H9 (cell line): ENCODE data around the gene FAM184A. TPM values are rescaled to one million over a fixed set of nuclear protein-coding genes. Genes with fewer than 3 reads are reported as not detected.

Experiments
- DNase-seq: peaks from one replicate; pipeline ENCODE4 v3.0.0-alpha.2; 2017
- H2AFZ ChIP-seq: one replicate; pipeline ENCODE4 v1.6.1; 2013; ENCODE audit warnings: mild to moderate bottlenecking, low read length, control low read depth, moderate library complexity
- H2AK5ac ChIP-seq: 2 replicates; pipeline ENCODE4 v1.6.1; 2013; ENCODE audit warnings: low read length, control low read depth, mixed read lengths; ENCODE audit not compliant: insufficient read length
- H2BK120ac ChIP-seq: one replicate; pipeline ENCODE4 v1.6.1; 2013; ENCODE audit warnings: low read depth, mild to moderate bottlenecking, low read length, control low read depth, inconsistent platforms; ENCODE audit not compliant: poor library complexity, severe bottlenecking
- H2BK12ac ChIP-seq: 2 replicates; pipeline ENCODE4 v1.6.1; 2013; ENCODE audit warnings: low read length, control low read depth, mixed read lengths, low read depth; ENCODE audit not compliant: insufficient read length
- H2BK15ac ChIP-seq: 2 replicates; pipeline ENCODE4 v1.6.1; 2013; ENCODE audit warnings: low read depth, low read length, control low read depth
- H2BK20ac ChIP-seq: one replicate; pipeline ENCODE4 v1.6.1; 2013; ENCODE audit warnings: low read depth, mild to moderate bottlenecking, low read length, control low read depth, inconsistent platforms; ENCODE audit not compliant: poor library complexity, severe bottlenecking
- H2BK5ac ChIP-seq: 2 replicates; pipeline ENCODE4 v1.6.1; 2013; ENCODE audit warnings: low read length, control low read depth, mixed read lengths; ENCODE audit not compliant: insufficient read length
- H3K14ac ChIP-seq: 2 replicates; pipeline ENCODE4 v1.6.1; 2013; ENCODE audit warnings: low read length, control low read depth; ENCODE audit not compliant: insufficient read depth
- H3K18ac ChIP-seq: 2 replicates; pipeline ENCODE4 v1.6.1; 2013; ENCODE audit warnings: low read depth, mild to moderate bottlenecking, mixed read lengths, low read length, control low read depth; ENCODE audit not compliant: insufficient read length
- H3K23ac ChIP-seq: 2 replicates; pipeline ENCODE4 v1.6.1; 2013; ENCODE audit warnings: low read length, control low read depth, mixed read lengths, low read depth; ENCODE audit not compliant: insufficient read length
- H3K23me2 ChIP-seq: 2 replicates; pipeline ENCODE4 v1.6.1; 2013; ENCODE audit warnings: low read depth, mild to moderate bottlenecking, mixed read lengths, low read length, control low read depth; ENCODE audit not compliant: insufficient read length, poor library complexity, severe bottlenecking
- H3K27ac ChIP-seq: 2 replicates; pipeline ENCODE4 v1.5.1; 2013; ENCODE audit warnings: low read length, control low read depth, mixed read lengths, low read depth; ENCODE audit not compliant: insufficient read length
- H3K27me3 ChIP-seq: 2 replicates; pipeline ENCODE4 v1.6.1; 2013; ENCODE audit warnings: low read length, control low read depth, inconsistent platforms; ENCODE audit not compliant: insufficient read depth
- H3K4ac ChIP-seq: 2 replicates; pipeline ENCODE4 v1.6.1; 2013; ENCODE audit warnings: low read depth, mild to moderate bottlenecking, control low read depth, inconsistent platforms, low read length, moderate library complexity
- H3K4me1 ChIP-seq: 2 replicates; pipeline ENCODE4 v1.6.1; 2013; ENCODE audit warnings: low read length, control low read depth, inconsistent platforms; ENCODE audit not compliant: insufficient read depth
- H3K4me2 ChIP-seq: 2 replicates; pipeline ENCODE4 v1.6.1; 2013; ENCODE audit warnings: low read length, control low read depth, mixed read lengths; ENCODE audit not compliant: insufficient read length, insufficient read depth
- H3K56ac ChIP-seq: 2 replicates; pipeline ENCODE4 v1.6.1; 2013; ENCODE audit warnings: low read depth, mild to moderate bottlenecking, mixed read lengths, low read length, control low read depth; ENCODE audit not compliant: insufficient read length
- H3K79me1 ChIP-seq: 2 replicates; pipeline ENCODE4 v1.6.1; 2013; ENCODE audit warnings: low read depth, mild to moderate bottlenecking, moderate library complexity, low read length, control low read depth, inconsistent platforms; ENCODE audit not compliant: insufficient read depth, poor library complexity, severe bottlenecking
- H3K79me2 ChIP-seq: 2 replicates; pipeline ENCODE4 v1.6.1; 2013; ENCODE audit warnings: low read length, control low read depth, inconsistent platforms; ENCODE audit not compliant: insufficient read depth
- H3K9ac ChIP-seq: 2 replicates; pipeline ENCODE4 v1.6.1; 2013; ENCODE audit warnings: low read length, control low read depth, mixed read lengths; ENCODE audit not compliant: insufficient read length; ENCODE audit errors: extremely low read depth
- H3K9me3 ChIP-seq: one replicate; pipeline ENCODE4 v1.6.1; 2013; ENCODE audit warnings: low read depth, low read length, inconsistent platforms; ENCODE audit not compliant: control insufficient read depth
- H3T11ph ChIP-seq: one replicate; pipeline ENCODE4 v1.6.1; 2013; ENCODE audit warnings: mild to moderate bottlenecking, low read length, control low read depth, inconsistent platforms
- H4K20me1 ChIP-seq: one replicate; pipeline ENCODE4 v1.6.1; 2013; ENCODE audit not compliant: control insufficient read depth, insufficient read length, insufficient read depth
- H4K5ac ChIP-seq: 2 replicates; pipeline ENCODE4 v1.6.1; 2013; ENCODE audit warnings: low read depth, mild to moderate bottlenecking, mixed read lengths, low read length, control low read depth; ENCODE audit not compliant: insufficient read length
- H4K8ac ChIP-seq: replicated peaks from 2 replicates; pipeline ENCODE4 v1.6.1; 2013; ENCODE audit warnings: low read length, control low read depth, mixed read lengths, low read depth; ENCODE audit not compliant: insufficient read length
- H4K91ac ChIP-seq: 2 replicates; pipeline ENCODE4 v1.6.1; 2013; ENCODE audit warnings: low read depth, mild to moderate bottlenecking, moderate library complexity, mixed read lengths, low read length, control low read depth; ENCODE audit not compliant: insufficient read length
- H3K27ac Mint-ChIP-seq, 3 experiments: 2 replicates in 2 of 3; 3 replicates in 1 of 3; pipeline ENCODE4 v1.8.0; 2020 to 2021; ENCODE audit warnings: mixed read lengths in 3 of 3, mild to moderate bottlenecking in 1 of 3, moderate library complexity in 1 of 3
- H3K27me3 Mint-ChIP-seq: 2 replicates; pipeline ENCODE4 v1.8.0; 2021; ENCODE audit warnings: low read depth, mild to moderate bottlenecking, moderate library complexity, mixed read lengths
- H3K36me3 Mint-ChIP-seq, 3 experiments: 2 replicates in 2 of 3; 3 replicates in 1 of 3; pipeline ENCODE4 v1.8.0; 2020 to 2021; ENCODE audit warnings: low read depth in 3 of 3, mixed read lengths in 3 of 3; ENCODE audit not compliant: insufficient read depth in 1 of 3
- H3K4me1 Mint-ChIP-seq, 2 experiments: 2 replicates each; pipeline ENCODE4 v1.8.0; 2020; ENCODE audit warnings: mixed read lengths in 2 of 2
- H3K4me3 Mint-ChIP-seq, 2 experiments: 2 replicates in 1 of 2; 3 replicates in 1 of 2; pipeline ENCODE4 v1.8.0; 2020 to 2021; ENCODE audit warnings: mild to moderate bottlenecking in 2 of 2, mixed read lengths in 2 of 2, moderate library complexity in 1 of 2
- H3K9me3 Mint-ChIP-seq, 2 experiments: 2 replicates in 1 of 2; 3 replicates in 1 of 2; pipeline ENCODE4 v1.8.0; 2020; ENCODE audit warnings: mild to moderate bottlenecking in 2 of 2, mixed read lengths in 2 of 2, moderate library complexity in 1 of 2
- WGBS: extraction: QIAGEN DNeasy Blood & Tissue Kit; methylation state at CpG from one replicate; pipeline ENCODE4 v1.1.7; 2013; ENCODE audit warnings: missing lambda C conversion rate, low lambda C conversion rate, mixed read lengths; ENCODE audit not compliant: insufficient read length; ENCODE audit errors: extremely low coverage; 5-methylcytosine and 5-hydroxymethylcytosine counted together
- total RNA-seq: library from RNA; stranded (reverse); gene quantifications from 2 replicates; pipeline ENCODE4 v1.2.1, GENCODE V29; 2021
- TF ChIP-seq, protein P1 (sequence below): fragments of 200-600 bp; sonication (generic); conservative IDR thresholded peaks from 3 replicates; pipeline ENCODE4 v1.8.0; 2021; ENCODE audit warnings: antibody characterized with exemption, mild to moderate bottlenecking

Gene FAM184A
- total RNA-seq, 1 experiment from 2014 or later = 11.4 TPM

DNA sequence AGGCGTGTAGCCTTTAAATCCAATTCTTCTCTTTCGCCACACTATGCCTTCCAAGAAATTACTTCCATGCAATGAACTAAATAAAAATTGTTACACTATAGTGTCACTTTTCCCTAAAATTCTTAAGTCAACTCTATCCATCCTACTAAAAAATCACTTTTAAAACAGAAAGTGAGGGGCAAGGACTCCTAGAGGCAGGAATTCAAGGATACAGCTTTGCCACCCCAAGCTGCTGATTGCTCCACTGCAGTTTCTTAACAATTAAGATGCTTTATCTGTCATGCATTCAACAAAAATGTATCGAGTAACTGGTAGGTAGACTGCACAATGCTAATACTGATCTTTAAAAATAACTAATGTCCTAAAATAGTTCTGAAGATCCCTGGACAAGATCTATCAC lies 147.8 kb downstream of the FAM184A start:
- H3K27ac Mint-ChIP-seq = no peak overlapping the region
- no peaks in the 10 kb centered on the region for H3K79me1 ChIP-seq
- no peaks in the 10 kb centered on the region for H3K27me3 Mint-ChIP-seq
- no peaks in the 10 kb centered on the region; the same call in 1 of the 2 replicates for H3K79me2 ChIP-seq
- DNase-seq = no peak
- H2AK5ac ChIP-seq = no peak overlapping the region
- H3K23me2 ChIP-seq = peaks cover 4% of the 10 kb centered on the region
- TF ChIP-seq, protein P1, sequence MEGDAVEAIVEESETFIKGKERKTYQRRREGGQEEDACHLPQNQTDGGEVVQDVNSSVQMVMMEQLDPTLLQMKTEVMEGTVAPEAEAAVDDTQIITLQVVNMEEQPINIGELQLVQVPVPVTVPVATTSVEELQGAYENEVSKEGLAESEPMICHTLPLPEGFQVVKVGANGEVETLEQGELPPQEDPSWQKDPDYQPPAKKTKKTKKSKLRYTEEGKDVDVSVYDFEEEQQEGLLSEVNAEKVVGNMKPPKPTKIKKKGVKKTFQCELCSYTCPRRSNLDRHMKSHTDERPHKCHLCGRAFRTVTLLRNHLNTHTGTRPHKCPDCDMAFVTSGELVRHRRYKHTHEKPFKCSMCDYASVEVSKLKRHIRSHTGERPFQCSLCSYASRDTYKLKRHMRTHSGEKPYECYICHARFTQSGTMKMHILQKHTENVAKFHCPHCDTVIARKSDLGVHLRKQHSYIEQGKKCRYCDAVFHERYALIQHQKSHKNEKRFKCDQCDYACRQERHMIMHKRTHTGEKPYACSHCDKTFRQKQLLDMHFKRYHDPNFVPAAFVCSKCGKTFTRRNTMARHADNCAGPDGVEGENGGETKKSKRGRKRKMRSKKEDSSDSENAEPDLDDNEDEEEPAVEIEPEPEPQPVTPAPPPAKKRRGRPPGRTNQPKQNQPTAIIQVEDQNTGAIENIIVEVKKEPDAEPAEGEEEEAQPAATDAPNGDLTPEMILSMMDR = peak; percentile 25; the same call in 2 of the 3 replicates
- H2BK120ac ChIP-seq = no peak overlapping the region
- no peak overlapping the region for H3K14ac ChIP-seq
- H3K36me3 Mint-ChIP-seq = peaks cover 20 to 43% (median 35%) of the 10 kb centered on the region in 3 experiments; a peak in 6 of 7 replicates
- no peak overlapping the region for H3K4ac ChIP-seq
- no peak overlapping the region for H2BK20ac ChIP-seq
- H3T11ph ChIP-seq = no peak overlapping the region
- no peak overlapping the region for H3K4me3 Mint-ChIP-seq
- H4K5ac ChIP-seq = no peak overlapping the region
- no peak overlapping the region for H4K91ac ChIP-seq
- no peak overlapping the region for H3K23ac ChIP-seq
- no peaks in the 10 kb centered on the region for H3K4me1 ChIP-seq
- no peak overlapping the region for H2BK5ac ChIP-seq
- no peak overlapping the region for H3K9ac ChIP-seq
- H3K4me1 Mint-ChIP-seq = peaks cover 13 to 15% of the 10 kb centered on the region in 2 experiments
- no CpG with 5 or more reads among the region's 3 CpGs for WGBS
- 0 out of 5 replicates have a peak, but pooled peaks cover 0 to under 1% of the 10 kb centered on the region in 2 experiments for H3K9me3 Mint-ChIP-seq
- no peak overlapping the region for H3K4me2 ChIP-seq
- H3K27me3 ChIP-seq = no peaks in the 10 kb centered on the region
- H3K18ac ChIP-seq = no peak overlapping the region
- H3K56ac ChIP-seq = no peak overlapping the region
- no peaks in the 10 kb centered on the region for H3K9me3 ChIP-seq
- no peak overlapping the region for H2BK12ac ChIP-seq
- H2BK15ac ChIP-seq = no peak overlapping the region
- H2AFZ ChIP-seq = no peak overlapping the region
- H4K20me1 ChIP-seq = no peaks in the 10 kb centered on the region
- no peak overlapping the region for H4K8ac ChIP-seq
- no peak overlapping the region for H3K27ac ChIP-seq
